GM12891 (cell line): ENCODE results near the gene CCDC92.

Experiments used
- DNase-seq: peaks from one replicate; pipeline ENCODE4 v3.0.0; 2011; ENCODE audit warnings: low spot score; ENCODE audit not compliant: insufficient read length
- FAIRE-seq: peaks from 2 replicates; lab custom pipeline; 2011; peaks lifted over from hg19 to GRCh38; lab: Jason Lieb, UNC
- PAX5 ChIP-seq: IDR thresholded peaks from 2 replicates; pipeline ENCODE4 v1.6.1; 2011; ENCODE audit warnings: low read length, moderate library complexity, mild to moderate bottlenecking; ENCODE audit not compliant: insufficient read depth, severe bottlenecking
- POLR2A ChIP-seq: IDR thresholded peaks from 2 replicates; pipeline ENCODE4 v1.6.1; 2011; ENCODE audit warnings: low read depth, low read length, control low read depth
- POLR2AphosphoS5 ChIP-seq: IDR thresholded peaks from 2 replicates; pipeline ENCODE4 v1.6.1; 2011; ENCODE audit warnings: low read depth, low read length, control low read depth
- POU2F2 ChIP-seq: IDR thresholded peaks from 2 replicates; pipeline ENCODE4 v1.6.1; 2011; ENCODE audit warnings: low read depth, mild to moderate bottlenecking, control low read depth, low read length, moderate library complexity
- SPI1 ChIP-seq: IDR thresholded peaks from 2 replicates; pipeline ENCODE4 v1.6.1; 2011; ENCODE audit warnings: low read depth, low read length, control low read depth
- TAF1 ChIP-seq: IDR thresholded peaks from 2 replicates; pipeline ENCODE4 v1.6.1; 2011; ENCODE audit warnings: low read depth, low read length, control low read depth

CCDC92 gene

GRCh38 chr12:123979566-123979965 lies 6.9 kb upstream of the CCDC92 start:
- FAIRE-seq (no peak), DNase-seq (no peak)
- TF ChIP-seq POLR2AphosphoS5 (no peak), POU2F2 (no peak), PAX5 (no peak), TAF1 (no peak), POLR2A (no peak), SPI1 (no peak)

DNA sequence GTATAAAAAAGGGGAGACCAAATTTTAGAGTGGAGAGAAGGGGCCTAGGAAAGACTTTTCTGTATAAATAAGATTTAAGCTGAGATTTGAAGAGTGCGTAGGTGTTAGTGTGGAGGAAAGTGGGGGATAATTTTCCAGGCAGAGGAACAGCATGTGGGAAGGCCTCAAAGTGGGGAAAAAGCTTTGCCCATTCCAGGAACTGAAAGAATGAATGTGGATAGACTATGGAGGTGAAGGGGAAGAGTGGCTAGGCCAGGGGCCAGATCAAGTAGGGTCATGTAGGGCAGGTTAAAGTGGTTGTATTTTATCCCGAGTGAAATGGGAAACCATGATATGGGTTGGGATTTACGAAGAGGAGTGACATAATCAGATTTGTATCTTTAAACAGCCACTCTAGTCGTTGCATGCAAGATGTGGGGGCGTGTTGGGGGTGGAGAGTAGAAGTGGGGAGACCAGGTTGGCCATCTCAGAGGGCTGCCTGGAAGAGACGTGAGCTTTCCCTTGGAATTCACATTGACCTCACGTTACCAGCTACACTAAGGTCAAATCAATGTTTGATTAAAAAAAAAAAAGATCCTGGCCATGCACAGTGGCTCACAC lies 3.7 kb upstream of the CCDC92 start:
- no peak for FAIRE-seq
- no peak for DNase-seq
- TF ChIP-seq PAX5 (no peak), POU2F2 (no peak), POLR2A (no peak), POLR2AphosphoS5 (no peak), SPI1 (no peak), TAF1 (no peak)

- FAIRE-seq (no peak), DNase-seq (no peak)
- TF ChIP-seq PAX5 = no peak
- TF ChIP-seq POLR2AphosphoS5 = no peak
- no peak for TF ChIP-seq POU2F2
Observed at GRCh38 chr12:123973552-123974341, 1.1 kb upstream of the CCDC92 start.

DNA sequence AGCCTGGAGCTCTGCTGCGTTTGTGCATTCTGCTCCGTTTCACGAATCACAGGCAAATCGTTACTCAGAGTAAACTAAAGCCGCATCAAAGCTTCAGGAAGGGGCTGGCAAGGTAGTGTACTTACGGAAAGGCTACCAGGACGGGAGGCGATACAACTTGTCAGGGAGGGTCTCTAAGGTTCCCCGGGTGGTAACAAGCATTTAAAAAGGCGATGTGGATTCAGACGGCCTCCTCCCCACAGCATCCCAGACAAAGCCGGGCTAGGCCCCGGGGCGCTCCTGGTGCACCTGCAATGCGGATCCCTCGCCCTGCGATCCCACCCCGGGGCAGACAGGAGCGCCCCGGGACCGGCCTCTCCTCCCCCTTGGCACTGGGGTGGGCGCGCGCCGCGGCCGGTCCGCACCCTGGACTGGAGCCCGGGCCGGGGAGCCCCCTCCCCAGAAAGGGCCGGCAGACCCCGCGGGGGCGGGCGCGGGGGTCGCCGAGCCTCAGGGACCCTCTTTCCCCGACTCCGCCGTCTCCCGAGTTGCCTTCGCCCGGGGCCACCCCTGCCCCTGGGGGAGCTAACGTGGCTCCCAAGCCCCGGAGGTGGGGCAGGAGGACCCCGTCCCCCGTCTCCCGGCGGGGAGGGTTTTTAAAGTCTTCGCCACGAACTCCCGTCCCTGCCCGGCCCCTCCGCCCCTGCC lies 718 bp downstream of the CCDC92 start:
- TF ChIP-seq SPI1 = no peak
- TF ChIP-seq TAF1 = no peak
- no peak for TF ChIP-seq POLR2AphosphoS5
- TF ChIP-seq PAX5 = no peak
- no peak for TF ChIP-seq POLR2A
- no peak for TF ChIP-seq POU2F2
- FAIRE-seq (peak; percentile 69), DNase-seq (no peak)

- FAIRE-seq = no peak
Observed at GRCh38 chr12:123971449-123971769, 1.2 kb downstream of the CCDC92 start.

GRCh38 chr12:123967121-123967586 lies 5.5 kb downstream of the CCDC92 start:
- FAIRE-seq (peak; percentile 40), DNase-seq (no peak)
- TF ChIP-seq PAX5 = no peak
- no peak for TF ChIP-seq SPI1

More at GRCh38 chr12:123971449-123971769, 1.2 kb downstream of the CCDC92 start:
- TF ChIP-seq POU2F2 = no peak
- TF ChIP-seq TAF1 = no peak
- TF ChIP-seq PAX5 = no peak
- TF ChIP-seq SPI1 = no peak
- no peak for TF ChIP-seq POLR2A
- no peak for TF ChIP-seq POLR2AphosphoS5
- DNase-seq = no peak

DNA sequence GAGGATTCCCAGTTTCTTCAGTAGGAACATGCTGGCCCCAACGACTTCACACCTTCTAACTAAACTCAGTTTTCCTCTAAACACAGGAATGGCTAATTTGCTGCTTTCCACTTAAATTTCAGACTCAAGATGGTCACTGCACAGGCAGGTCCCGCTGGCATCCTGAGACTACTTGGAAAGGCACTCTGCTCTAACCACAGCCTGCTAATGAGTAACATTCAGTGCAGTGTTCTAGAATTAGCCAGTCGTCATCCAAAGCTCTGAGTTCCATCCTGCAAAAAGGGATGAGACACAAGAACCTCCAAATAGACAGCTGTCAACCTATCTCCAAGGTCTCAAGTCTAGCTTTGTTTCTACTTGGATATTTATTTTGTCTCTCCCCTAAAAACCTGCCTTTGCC lies 6.0 kb downstream of the CCDC92 start:
- no peak for FAIRE-seq
- DNase-seq = no peak
- TF ChIP-seq SPI1 (no peak), POU2F2 (no peak), POLR2A (no peak), PAX5 (no peak), TAF1 (no peak), POLR2AphosphoS5 (no peak)

DNA sequence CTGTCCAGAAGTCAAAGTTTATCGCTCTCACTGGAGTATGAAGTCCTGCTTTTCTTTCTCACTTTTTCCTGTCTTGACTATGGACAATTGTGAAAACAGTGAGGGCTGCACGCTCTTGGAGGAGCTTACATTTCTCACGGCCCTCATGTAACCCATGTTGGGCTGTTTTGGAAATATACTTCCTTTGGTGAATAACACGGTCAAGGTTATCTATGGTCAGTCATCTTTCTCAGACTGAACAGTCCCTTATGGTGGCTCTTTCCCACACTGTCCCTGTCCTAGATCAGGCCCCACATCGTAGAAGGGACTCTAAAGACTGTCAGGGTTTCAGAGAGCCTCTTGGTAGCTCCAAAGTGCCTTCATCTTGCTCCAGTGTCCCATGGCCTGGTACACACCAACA lies 7.2 kb downstream of the CCDC92 start:
- FAIRE-seq = no peak
- TF ChIP-seq SPI1 = no peak
- TF ChIP-seq POU2F2 = no peak
- TF ChIP-seq TAF1 = no peak
- TF ChIP-seq POLR2A = no peak
- TF ChIP-seq POLR2AphosphoS5 = no peak
- TF ChIP-seq PAX5 = no peak

GRCh38 chr12:123963821-123964220 lies 8.8 kb downstream of the CCDC92 start:
- DNase-seq (no peak), FAIRE-seq (no peak)
- TF ChIP-seq PAX5 (no peak), POU2F2 (no peak), TAF1 (no peak)

More for the DNA sequence above, 7.2 kb downstream of the CCDC92 start:
- no peak for DNase-seq

- DNase-seq (no peak), FAIRE-seq (no peak)
- TF ChIP-seq POLR2A (no peak), PAX5 (no peak), SPI1 (no peak), TAF1 (no peak), POU2F2 (no peak), POLR2AphosphoS5 (no peak)
Observed at GRCh38 chr12:123962513-123962912, 10.1 kb downstream of the CCDC92 start.
